A673 (cell line): ENCODE measurements around the gene LHX4.

Source experiments
- EZH2 ChIP-seq: fragments of 200-600 bp; sonication (generic); IDR thresholded peaks from 2 replicates; pipeline ENCODE4 v1.6.1; 2017; ENCODE audit warnings: borderline replicate concordance, low read depth, mild to moderate bottlenecking, mixed read lengths, antibody characterized with exemption, low read length; ENCODE audit not compliant: poor library complexity, severe bottlenecking
- TF ChIP-seq, protein P1 (sequence below): fragments of 300-800, 200-600 bp; sonication (generic); conservative IDR thresholded peaks from 2 replicates; pipeline ENCODE4 v1.5.1; 2017; ENCODE audit warnings: low read depth, mild to moderate bottlenecking, antibody characterized with exemption, low read length, moderate library complexity, mixed read lengths

GRCh38 chr1:180327089-180327488 is 97.0 kb downstream of the LHX4 start:
- TF ChIP-seq, protein P1, sequence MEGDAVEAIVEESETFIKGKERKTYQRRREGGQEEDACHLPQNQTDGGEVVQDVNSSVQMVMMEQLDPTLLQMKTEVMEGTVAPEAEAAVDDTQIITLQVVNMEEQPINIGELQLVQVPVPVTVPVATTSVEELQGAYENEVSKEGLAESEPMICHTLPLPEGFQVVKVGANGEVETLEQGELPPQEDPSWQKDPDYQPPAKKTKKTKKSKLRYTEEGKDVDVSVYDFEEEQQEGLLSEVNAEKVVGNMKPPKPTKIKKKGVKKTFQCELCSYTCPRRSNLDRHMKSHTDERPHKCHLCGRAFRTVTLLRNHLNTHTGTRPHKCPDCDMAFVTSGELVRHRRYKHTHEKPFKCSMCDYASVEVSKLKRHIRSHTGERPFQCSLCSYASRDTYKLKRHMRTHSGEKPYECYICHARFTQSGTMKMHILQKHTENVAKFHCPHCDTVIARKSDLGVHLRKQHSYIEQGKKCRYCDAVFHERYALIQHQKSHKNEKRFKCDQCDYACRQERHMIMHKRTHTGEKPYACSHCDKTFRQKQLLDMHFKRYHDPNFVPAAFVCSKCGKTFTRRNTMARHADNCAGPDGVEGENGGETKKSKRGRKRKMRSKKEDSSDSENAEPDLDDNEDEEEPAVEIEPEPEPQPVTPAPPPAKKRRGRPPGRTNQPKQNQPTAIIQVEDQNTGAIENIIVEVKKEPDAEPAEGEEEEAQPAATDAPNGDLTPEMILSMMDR = no peak
- no peak for TF ChIP-seq EZH2
